ENCODE results near the gene TRPM4.

- TF ChIP-seq CTCF (conservative IDR thresholded peaks at IDR 0.05; ENCODE audit: low read depth, low read length): peak; percentile 90
- TF ChIP-seq EZH2 (IDR thresholded peaks at IDR 0.05; ENCODE audit: low read length, unreplicated experiment): no peak
- TF ChIP-seq EZH2phosphoT487 (IDR thresholded peaks at IDR 0.05; ENCODE audit: borderline replicate concordance, low read length): no peak
Measured at GRCh38 chr19:49224879-49225278, 67.3 kb downstream of the TRPM4 start.

Measured in PC-3 (cell line).